HFF-Myc (cell line): ENCODE measurements around the gene TRIP11.
A peak's percentile ranks its signal among the peaks of the same experiment; 100 is the strongest.

Experiments used
- DNase-seq: peaks from one replicate; pipeline ENCODE4 v3.0.0-alpha.2; 2011; ENCODE audit warnings: low read depth; ENCODE audit errors: extremely low read depth
- H3K4me3 ChIP-seq: replicated peaks from 2 replicates; pipeline ENCODE4 v1.5.1; 2011; ENCODE audit warnings: low read depth, mild to moderate bottlenecking, control low read depth, low read length
- TF ChIP-seq, protein P1 (sequence below): IDR thresholded peaks from 2 replicates; pipeline ENCODE4 v1.5.1; 2012; ENCODE audit warnings: mild to moderate bottlenecking, low read depth, low read length, control low read depth; ENCODE audit errors: missing control alignments

TRIP11 gene

DNA sequence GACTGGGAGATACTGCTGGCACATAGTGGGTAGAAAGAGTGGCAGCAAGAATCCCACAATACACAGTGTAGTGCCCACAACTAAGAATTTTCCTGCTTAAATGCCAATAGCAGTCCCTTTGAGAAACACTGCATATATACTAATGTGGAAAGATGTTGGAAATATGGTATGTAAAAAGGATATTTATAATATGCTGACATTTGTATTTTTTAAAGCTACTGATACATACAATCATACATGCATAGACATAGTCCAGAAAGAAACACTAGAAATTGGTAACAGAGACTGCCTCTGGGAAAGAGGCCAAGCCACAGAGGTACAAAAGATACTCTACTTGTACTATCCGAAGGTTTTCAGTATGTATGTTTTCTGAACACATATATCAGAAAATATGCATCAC is 30.3 kb downstream of the TRIP11 start:
- TF ChIP-seq, protein P1, sequence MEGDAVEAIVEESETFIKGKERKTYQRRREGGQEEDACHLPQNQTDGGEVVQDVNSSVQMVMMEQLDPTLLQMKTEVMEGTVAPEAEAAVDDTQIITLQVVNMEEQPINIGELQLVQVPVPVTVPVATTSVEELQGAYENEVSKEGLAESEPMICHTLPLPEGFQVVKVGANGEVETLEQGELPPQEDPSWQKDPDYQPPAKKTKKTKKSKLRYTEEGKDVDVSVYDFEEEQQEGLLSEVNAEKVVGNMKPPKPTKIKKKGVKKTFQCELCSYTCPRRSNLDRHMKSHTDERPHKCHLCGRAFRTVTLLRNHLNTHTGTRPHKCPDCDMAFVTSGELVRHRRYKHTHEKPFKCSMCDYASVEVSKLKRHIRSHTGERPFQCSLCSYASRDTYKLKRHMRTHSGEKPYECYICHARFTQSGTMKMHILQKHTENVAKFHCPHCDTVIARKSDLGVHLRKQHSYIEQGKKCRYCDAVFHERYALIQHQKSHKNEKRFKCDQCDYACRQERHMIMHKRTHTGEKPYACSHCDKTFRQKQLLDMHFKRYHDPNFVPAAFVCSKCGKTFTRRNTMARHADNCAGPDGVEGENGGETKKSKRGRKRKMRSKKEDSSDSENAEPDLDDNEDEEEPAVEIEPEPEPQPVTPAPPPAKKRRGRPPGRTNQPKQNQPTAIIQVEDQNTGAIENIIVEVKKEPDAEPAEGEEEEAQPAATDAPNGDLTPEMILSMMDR = no peak
- no peak for DNase-seq
- H3K4me3 ChIP-seq = no peak overlapping the region

DNA sequence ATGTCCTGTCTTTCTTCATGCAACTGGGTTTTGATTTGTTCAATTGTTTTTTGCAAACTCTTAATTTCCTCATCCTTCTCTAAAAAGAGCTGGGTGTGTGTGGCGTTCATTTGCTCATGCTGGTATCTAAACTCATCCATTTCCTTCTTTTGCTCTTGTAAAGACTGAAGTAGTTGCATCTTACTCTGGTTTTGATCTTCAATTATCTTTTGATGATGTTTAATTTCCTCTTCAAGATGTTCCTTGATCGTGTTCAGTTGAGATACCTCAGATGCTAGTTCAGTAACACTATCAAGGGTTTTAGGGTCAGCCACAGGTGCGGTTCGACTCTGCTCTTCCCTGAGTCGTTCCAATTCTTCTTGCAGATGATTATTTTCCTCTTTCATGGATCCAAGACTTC is 34.8 kb downstream of the TRIP11 start:
- TF ChIP-seq, protein P1 = no peak

GRCh38 chr14:92004062-92004461 is 35.8 kb downstream of the TRIP11 start:
- no peak overlapping the region for H3K4me3 ChIP-seq
- TF ChIP-seq, protein P1 = no peak
- no peak for DNase-seq

More for the DNA sequence above, 34.8 kb downstream of the TRIP11 start:
- H3K4me3 ChIP-seq = no peak overlapping the region
- DNase-seq = no peak

- no peak overlapping the region for H3K4me3 ChIP-seq
- TF ChIP-seq, protein P1 = no peak
- no peak for DNase-seq
Observed at GRCh38 chr14:91998667-91999570, 40.9 kb downstream of the TRIP11 start.

- no peak overlapping the region for H3K4me3 ChIP-seq
- no peak for DNase-seq
- TF ChIP-seq, protein P1 = no peak
Observed at GRCh38 chr14:91997492-91997891, 42.4 kb downstream of the TRIP11 start.

DNA sequence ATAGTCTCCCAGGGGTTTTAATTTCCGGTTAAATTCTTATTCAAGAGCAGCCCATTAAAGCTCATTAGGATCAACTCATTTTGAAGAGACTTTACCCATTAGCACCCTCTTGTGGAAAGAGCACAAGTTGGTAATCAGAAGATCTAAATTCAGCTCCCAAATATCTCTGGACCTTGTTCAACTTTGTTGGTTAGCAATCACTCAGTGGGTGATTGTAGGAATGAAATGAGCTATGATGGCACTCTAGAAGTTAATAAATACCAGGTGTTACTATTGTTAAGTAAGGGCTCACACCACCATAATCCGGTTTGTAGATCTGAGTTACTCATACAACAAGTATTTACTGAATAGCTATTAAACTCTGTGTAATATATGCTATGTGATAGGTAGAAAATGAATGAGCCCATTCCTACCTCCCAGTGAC is 42.9 kb downstream of the TRIP11 start:
- no peak overlapping the region for H3K4me3 ChIP-seq
- TF ChIP-seq, protein P1 = peak; percentile 56
- peak; percentile 85 for DNase-seq
